ENCODE data around the gene HCN2. TPM values are rescaled to one million over a fixed set of nuclear protein-coding genes. Genes with fewer than 3 reads are reported as not detected.

HCN2 gene
- polyA plus RNA-seq, 1 donor from 2014 or later = 4.7 TPM

- Histone ChIP-seq H3K79me2 (replicated peaks; ENCODE audit: insufficient read depth, low read length) (peaks cover 46% of the 10 kb centered on the region), H3K36me3 (ENCODE audit: insufficient read depth, low read length) (no peaks in the 10 kb centered on the region), H3K27me3 (ENCODE audit: insufficient read depth, low read depth, low read length) (no peaks in the 10 kb centered on the region), H2AFZ (ENCODE audit: low read depth, low read length) (no peak overlapping the region), H3K9me3 (ENCODE audit: low read length) (no peaks in the 10 kb centered on the region), H3K9me2 (ENCODE audit: insufficient read depth, low read length) (no peaks in the 10 kb centered on the region), H4K20me1 (ENCODE audit: insufficient read depth) (peaks cover 11% of the 10 kb centered on the region), H3K4me3 (ENCODE audit: low read length) (peak overlapping the region; percentile 91), H3K9ac (ENCODE audit: low read length) (peak overlapping the region; percentile 82), H3F3A (ENCODE audit: insufficient read depth, low read length, poor library complexity, severe bottlenecking) (no peaks in the 10 kb centered on the region), H3K27ac (ENCODE audit: low read length) (no peak overlapping the region), H3K4me2 (ENCODE audit: low read length) (peak overlapping the region; percentile 65)
- TF ChIP-seq RAD21 (conservative IDR thresholded peaks at IDR 0.05) (no peak), CTCF (IDR thresholded peaks at IDR 0.05; ENCODE audit: poor library complexity, severe bottlenecking) (no peak), REST (IDR thresholded peaks at IDR 0.05; ENCODE audit: borderline replicate concordance) (no peak), EP300 (conservative IDR thresholded peaks at IDR 0.05; ENCODE audit: poor library complexity, severe bottlenecking) (no peak)
Measured at GRCh38 chr19:661427-662196, 71.9 kb downstream of the HCN2 start.

GRCh38 chr19:662207-662961 lies 72.7 kb downstream of the HCN2 start:
- Histone ChIP-seq H3K9me2 (ENCODE audit: insufficient read depth, low read length) (no peaks in the 10 kb centered on the region), H3K9me3 (ENCODE audit: low read length) (no peaks in the 10 kb centered on the region), H3K9ac (ENCODE audit: low read length) (peak overlapping the region; percentile 82), H3F3A (ENCODE audit: insufficient read depth, low read length, poor library complexity, severe bottlenecking) (no peaks in the 10 kb centered on the region), H2AFZ (ENCODE audit: low read depth, low read length) (no peak overlapping the region), H3K27ac (ENCODE audit: low read length) (peak overlapping the region; percentile 28), H3K27me3 (ENCODE audit: insufficient read depth, low read depth, low read length) (no peaks in the 10 kb centered on the region), H3K79me2 (replicated peaks; ENCODE audit: insufficient read depth, low read length) (peaks cover 45% of the 10 kb centered on the region), H3K4me3 (ENCODE audit: low read length) (peak overlapping the region; percentile 91), H3K4me2 (ENCODE audit: low read length) (peak overlapping the region; percentile 65), H3K36me3 (ENCODE audit: insufficient read depth, low read length) (no peaks in the 10 kb centered on the region), H4K20me1 (ENCODE audit: insufficient read depth) (peaks cover 11% of the 10 kb centered on the region)
- no peak for TF ChIP-seq EP300 (conservative IDR thresholded peaks at IDR 0.05; ENCODE audit: poor library complexity, severe bottlenecking)
- no peak for TF ChIP-seq SMC3 (conservative IDR thresholded peaks at IDR 0.05; ENCODE audit: poor library complexity)
- TF ChIP-seq CTCF (IDR thresholded peaks at IDR 0.05; ENCODE audit: poor library complexity, severe bottlenecking) = no peak
- TF ChIP-seq REST (IDR thresholded peaks at IDR 0.05; ENCODE audit: borderline replicate concordance) = no peak
- TF ChIP-seq POLR2AphosphoS5 (IDR thresholded peaks at IDR 0.05) = no peak

Data from neural cell (in vitro differentiated cells).